Caco-2 (cell line): ENCODE measurements around the gene DOHH. TPM values are rescaled to one million over a fixed set of nuclear protein-coding genes. Genes with fewer than 3 reads are reported as not detected.
"Not testable (repeated sequence)": the region's sequence is repeated elsewhere in the genome, so short reads cannot be mapped to it uniquely, and the experiment has no call there.

Source experiments
- BruUV-seq: library from RNA; stranded (reverse); fragments of 400-500 nt; replicated peaks from 2 replicates; lab custom pipeline; 2021; lab: Mats Ljungman, UMichigan
- CTCF ChIA-PET: fragments of 300-600 bp; sonication (Branson Sonifier 250); formaldehyde crosslinking; loops from one replicate; lab custom pipeline; 2022; ENCODE audit warnings: antibody characterized with exemption; lab: Charles Lee
- POLR2A ChIA-PET: fragments of 300-600 bp; sonication (Branson Sonifier 250); formaldehyde crosslinking; loops from one replicate; lab custom pipeline; 2022; ENCODE audit warnings: antibody characterized with exemption; lab: Charles Lee
- DNase-seq, 2 experiments: peaks; one replicate each; pipeline versions ENCODE4 v3.0.0 to v3.0.0-alpha.2; 2020 to 2022
- H3K27me3 ChIP-seq: replicated peaks from 2 replicates; pipeline ENCODE4 v1.6.0; 2011; ENCODE audit warnings: low read length; ENCODE audit not compliant: control insufficient read depth, insufficient read depth
- H3K36me3 ChIP-seq: 2 replicates; pipeline ENCODE4 v1.5.1; 2011; ENCODE audit warnings: low read length; ENCODE audit not compliant: control insufficient read depth, insufficient read depth
- H3K4me1 ChIP-seq: fragments of 250-450 bp; sonication (Bioruptor Pico); 2 replicates; pipeline ENCODE4 v1.5.1; 2020; ENCODE audit warnings: mild to moderate bottlenecking
- H3K4me3 ChIP-seq: 2 replicates; pipeline ENCODE4 v1.5.1; 2011; ENCODE audit warnings: low read depth, mild to moderate bottlenecking, control low read depth, low read length
- H3K9me3 ChIP-seq: fragments of 250-450 bp; sonication (Bioruptor Pico); 2 replicates; pipeline ENCODE4 v1.5.1; 2020; ENCODE audit warnings: mild to moderate bottlenecking, moderate library complexity
- H3K27ac Mint-ChIP-seq: one replicate; pipeline ENCODE4 v1.8.0; 2022; ENCODE audit warnings: mixed read lengths; ENCODE audit not compliant: unreplicated experiment
- H3K27me3 Mint-ChIP-seq: one replicate; pipeline ENCODE4 v1.8.0; 2022; ENCODE audit warnings: mixed read lengths; ENCODE audit not compliant: insufficient read depth, unreplicated experiment
- H3K36me3 Mint-ChIP-seq: one replicate; pipeline ENCODE4 v1.8.0; 2022; ENCODE audit warnings: mild to moderate bottlenecking, mixed read lengths; ENCODE audit not compliant: insufficient read depth, unreplicated experiment
- H3K4me1 Mint-ChIP-seq: one replicate; pipeline ENCODE4 v1.8.0; 2022; ENCODE audit warnings: low read depth, mixed read lengths; ENCODE audit not compliant: unreplicated experiment
- H3K4me3 Mint-ChIP-seq: one replicate; pipeline ENCODE4 v1.8.0; 2022; ENCODE audit warnings: mild to moderate bottlenecking, moderate library complexity, mixed read lengths; ENCODE audit not compliant: unreplicated experiment
- H3K9me3 Mint-ChIP-seq: one replicate; pipeline ENCODE4 v1.8.0; 2022; ENCODE audit warnings: mixed read lengths; ENCODE audit not compliant: unreplicated experiment
- CTCF ChIP-seq, 2 experiments: fragments of 200-600 bp in 1 of 2; IDR thresholded peaks; 1 replicate in 1 of 2; 2 replicates in 1 of 2; pipeline versions ENCODE4 v1.5.1 to v1.8.0; 2011 to 2022; ENCODE audit warnings: antibody characterized with exemption in 1 of 2, control low read depth in 1 of 2, inconsistent platforms in 1 of 2, low read depth in 1 of 2, low read length in 1 of 2, mild to moderate bottlenecking in 1 of 2, moderate library complexity in 1 of 2; ENCODE audit not compliant: insufficient read depth in 1 of 2, severe bottlenecking in 1 of 2, unreplicated experiment in 1 of 2
- intact Hi-C: fragments of 100-400 bp; cut with micrococcal nuclease; formaldehyde crosslinking; loops from one replicate; pipeline ENCODE4 v1.10.0; 2022; ENCODE audit not compliant: unreplicated experiment
- total RNA-seq: library from RNA; stranded (reverse); gene quantifications from 2 replicates; pipeline ENCODE4 v1.2.3, GENCODE V29; 2022

The DOHH gene
- total RNA-seq, 1 experiment from 2014 or later, result 17.4 TPM

- H3K36me3 Mint-ChIP-seq, result peaks cover 29% of the 10 kb centered on the region
- TF ChIP-seq CTCF (IDR thresholded peaks at IDR 0.05; ENCODE audit: insufficient read depth in 1 of 2, low read depth in 1 of 2, low read length in 1 of 2, severe bottlenecking in 1 of 2, unreplicated experiment in 1 of 2), result no peak
- CTCF ChIA-PET, result no interaction called here
- H3K27me3 Mint-ChIP-seq, result no peaks in the 10 kb centered on the region
- BruUV-seq, result no TSS peak
- peak overlapping the region; percentile 27 for H3K4me3 Mint-ChIP-seq
- Histone ChIP-seq H3K27me3 (no peaks in the 10 kb centered on the region), H3K4me3 (no peak overlapping the region), H3K4me1 (no peaks in the 10 kb centered on the region; the same call in 1 of the 2 replicates), H3K9me3 (no peaks in the 10 kb centered on the region), H3K36me3 (peaks cover 1% of the 10 kb centered on the region)
- no peaks in the 10 kb centered on the region for H3K4me1 Mint-ChIP-seq
- no peak for DNase-seq
- POLR2A ChIA-PET, result no interaction called here
- H3K9me3 Mint-ChIP-seq, result no peaks in the 10 kb centered on the region
- no peak overlapping the region for H3K27ac Mint-ChIP-seq
- intact Hi-C loops, result no loop called here
Measured at GRCh38 chr19:3508771-3509535, 8.5 kb upstream of the DOHH start.

GRCh38 chr19:3508121-3508661 lies 7.7 kb upstream of the DOHH start:
- H3K27ac Mint-ChIP-seq, H3K9me3 ChIP-seq, CTCF ChIA-PET, H3K27me3 Mint-ChIP-seq, H3K9me3 Mint-ChIP-seq, H3K36me3 ChIP-seq, H3K27me3 ChIP-seq, intact Hi-C loops, H3K4me1 ChIP-seq, H3K4me3 ChIP-seq, POLR2A ChIA-PET, DNase-seq, H3K4me3 Mint-ChIP-seq, H3K4me1 Mint-ChIP-seq: not testable (repeated sequence)
- BruUV-seq, result TSS peak; percentile 43
- peaks cover 29% of the 10 kb centered on the region for H3K36me3 Mint-ChIP-seq

GRCh38 chr19:3507371-3508120 lies 7.1 kb upstream of the DOHH start:
- Mint-ChIP-seq H3K4me3 (peak overlapping the region; percentile 80), H3K27me3 (no peaks in the 10 kb centered on the region), H3K4me1 (no peaks in the 10 kb centered on the region), H3K27ac (peak overlapping the region; percentile 84), H3K9me3 (no peaks in the 10 kb centered on the region), H3K36me3 (peaks cover 29% of the 10 kb centered on the region)
- no peak for DNase-seq
- Histone ChIP-seq H3K27me3 (no peaks in the 10 kb centered on the region), H3K9me3 (no peaks in the 10 kb centered on the region), H3K4me3 (peak overlapping the region; percentile 61), H3K4me1 (no peaks in the 10 kb centered on the region; the same call in 1 of the 2 replicates), H3K36me3 (peaks cover 1% of the 10 kb centered on the region)
- intact Hi-C loops, result no loop called here
- BruUV-seq, result no TSS peak
- no peak for TF ChIP-seq CTCF (IDR thresholded peaks at IDR 0.05; ENCODE audit: insufficient read depth in 1 of 2, low read depth in 1 of 2, low read length in 1 of 2, severe bottlenecking in 1 of 2, unreplicated experiment in 1 of 2)
- CTCF ChIA-PET, result interaction anchor here (0.9 to 1.4 kb wide), 2 partner anchors 22 to 38 kb away, joined by 4 to 5 read pairs; no protein-coding TSS in a partner anchor
- POLR2A ChIA-PET, result interaction anchor here (0.6 kb wide), 1 partner anchor 318 kb away, joined by 3 read pairs; no protein-coding TSS in a partner anchor
